IMR-90 (cell line): ENCODE results near the gene OSMR. TPM values are rescaled to one million over a fixed set of nuclear protein-coding genes. Genes with fewer than 3 reads are reported as not detected.

Experiments
- ATAC-seq: fragments of 200-7000 bp; cut with Tn5 transposase; 2 replicates; pipeline ENCODE4 v1.9.1; 2020; ENCODE audit warnings: low read depth, mild to moderate bottlenecking, moderate library complexity
- BruUV-seq: library from RNA; stranded (reverse); fragments of 400-500 nt; replicated peaks from 2 replicates; lab custom pipeline; 2021; lab: Mats Ljungman, UMichigan
- CTCF ChIA-PET: fragments of 300-600 bp; formaldehyde crosslinking; extraction: SDS; loops from one replicate; lab custom pipeline; 2021; ENCODE audit warnings: antibody characterized with exemption; lab: Yijun Ruan, JAX
- POLR2A ChIA-PET: fragments of 300-600 bp; sonication (Branson Sonifier 250); formaldehyde crosslinking; loops from one replicate; lab custom pipeline; 2022; ENCODE audit warnings: antibody characterized with exemption; ENCODE audit not compliant: unreplicated experiment; lab: Charles Lee
- DNase-seq: peaks from one replicate; pipeline ENCODE4 v3.0.0; 2013
- H2AFZ ChIP-seq: replicated peaks from 2 replicates; pipeline ENCODE3; 2013; ENCODE audit warnings: low read length, mild to moderate bottlenecking; ENCODE audit not compliant: poor library complexity
- H2AK5ac ChIP-seq: 2 replicates; pipeline ENCODE4 v1.6.1; 2013; ENCODE audit warnings: low read depth, low read length, inconsistent platforms
- H2AK9ac ChIP-seq: replicated peaks from 2 replicates; pipeline ENCODE3; 2013; ENCODE audit warnings: mild to moderate bottlenecking, low read depth, low read length, moderate library complexity; ENCODE audit not compliant: poor library complexity
- H2BK120ac ChIP-seq: 2 replicates; pipeline ENCODE4 v1.6.1; 2013; ENCODE audit warnings: low read depth, low read length, inconsistent platforms
- H2BK15ac ChIP-seq: 3 replicates; pipeline ENCODE4 v1.6.1; 2013; ENCODE audit warnings: low read depth, low read length, inconsistent platforms
- H2BK20ac ChIP-seq: 2 replicates; pipeline ENCODE4 v1.6.1; 2013; ENCODE audit warnings: low read depth, mild to moderate bottlenecking, inconsistent platforms, low read length, moderate library complexity
- H2BK5ac ChIP-seq: 2 replicates; pipeline ENCODE4 v1.6.1; 2013; ENCODE audit warnings: mild to moderate bottlenecking, low read depth, low read length, inconsistent platforms; ENCODE audit not compliant: poor library complexity, severe bottlenecking
- H3K14ac ChIP-seq: replicated peaks from 2 replicates; pipeline ENCODE4 v1.6.1; 2013; ENCODE audit warnings: low read depth, low read length, inconsistent platforms
- H3K18ac ChIP-seq: 2 replicates; pipeline ENCODE4 v1.6.1; 2013; ENCODE audit warnings: low read depth, low read length, control low read depth
- H3K23ac ChIP-seq: 2 replicates; pipeline ENCODE4 v1.6.1; 2013; ENCODE audit warnings: low read depth, low read length, inconsistent platforms
- H3K27ac ChIP-seq: 2 replicates; pipeline ENCODE4 v1.5.1; 2013; ENCODE audit warnings: mild to moderate bottlenecking, control low read depth, low read length; ENCODE audit not compliant: insufficient read depth
- H3K27me3 ChIP-seq: 2 replicates; pipeline ENCODE4 v1.6.1; 2013; ENCODE audit warnings: low read length; ENCODE audit not compliant: control insufficient read depth, insufficient read depth
- H3K36me3 ChIP-seq: 2 replicates; pipeline ENCODE4 v1.6.1; 2013; ENCODE audit warnings: low read length, mixed read lengths; ENCODE audit not compliant: control insufficient read depth, insufficient read depth
- H3K4ac ChIP-seq: 2 replicates; pipeline ENCODE4 v1.6.1; 2013; ENCODE audit warnings: low read depth, low read length, inconsistent platforms
- H3K4me1 ChIP-seq: 2 replicates; pipeline ENCODE4 v1.6.1; 2013; ENCODE audit warnings: low read length, mixed read lengths; ENCODE audit not compliant: control insufficient read depth, insufficient read depth
- H3K4me2 ChIP-seq: 2 replicates; pipeline ENCODE4 v1.6.1; 2013; ENCODE audit warnings: low read depth, mild to moderate bottlenecking, control low read depth, low read length, moderate library complexity
- H3K4me3 ChIP-seq: 2 replicates; pipeline ENCODE4 v1.5.1; 2013; ENCODE audit warnings: low read depth, mild to moderate bottlenecking, control low read depth, low read length, moderate library complexity; ENCODE audit not compliant: insufficient read depth
- H3K56ac ChIP-seq: 2 replicates; pipeline ENCODE4 v1.6.1; 2013; ENCODE audit warnings: low read length, inconsistent platforms; ENCODE audit not compliant: insufficient read depth; ENCODE audit errors: extremely low read depth
- H3K79me1 ChIP-seq, 2 experiments: 2 replicates each; pipeline ENCODE4 v1.6.1; 2013; ENCODE audit warnings: low read length in 2 of 2, inconsistent platforms in 1 of 2, low read depth in 1 of 2
- H3K9ac ChIP-seq: 2 replicates; pipeline ENCODE4 v1.6.1; 2013; ENCODE audit warnings: low read depth, low read length, control low read depth
- H3K9me1 ChIP-seq: 2 replicates; pipeline ENCODE4 v1.6.1; 2013; ENCODE audit warnings: low read length, inconsistent platforms; ENCODE audit not compliant: insufficient read depth
- H3K9me3 ChIP-seq: 2 replicates; pipeline ENCODE4 v1.6.1; 2013; ENCODE audit warnings: low read length; ENCODE audit not compliant: control insufficient read depth, insufficient read depth
- H4K20me1 ChIP-seq: 2 replicates; pipeline ENCODE4 v1.6.1; 2013; ENCODE audit warnings: low read length, inconsistent platforms; ENCODE audit not compliant: insufficient read depth
- H4K5ac ChIP-seq: 2 replicates; pipeline ENCODE4 v1.6.1; 2013; ENCODE audit warnings: mild to moderate bottlenecking, low read depth, low read length, control low read depth
- H4K8ac ChIP-seq, 2 experiments: 2 replicates each; pipeline ENCODE4 v1.6.1; 2013; ENCODE audit warnings: low read depth in 2 of 2, low read length in 2 of 2, control low read depth in 1 of 2, inconsistent platforms in 1 of 2
- H4K91ac ChIP-seq: 2 replicates; pipeline ENCODE4 v1.6.1; 2013; ENCODE audit warnings: low read depth, low read length, inconsistent platforms; ENCODE audit not compliant: insufficient read depth
- BHLHE40 ChIP-seq: fragments of 150-350 bp; IDR thresholded peaks from 2 replicates; pipeline ENCODE4 v1.6.1; 2016; ENCODE audit warnings: mild to moderate bottlenecking, low read depth, low read length
- FOS ChIP-seq: fragments of 150-350 bp; IDR thresholded peaks from 2 replicates; pipeline ENCODE4 v1.6.1; 2016; ENCODE audit warnings: low read depth, low read length
- MAZ ChIP-seq: IDR thresholded peaks from 2 replicates; pipeline ENCODE4 v1.6.1; 2012; ENCODE audit warnings: low read depth, mild to moderate bottlenecking, low read length, improper control_type of control experiment, moderate library complexity, borderline replicate concordance
- MXI1 ChIP-seq: IDR thresholded peaks from 2 replicates; pipeline ENCODE4 v1.6.1; 2012; ENCODE audit warnings: low read depth, mild to moderate bottlenecking, low read length, moderate library complexity, borderline replicate concordance
- POLR2A ChIP-seq: IDR thresholded peaks from 2 replicates; pipeline ENCODE4 v1.6.1; 2012; ENCODE audit warnings: mild to moderate bottlenecking, low read depth, low read length
- WGBS, 2 experiments: methylation state at CpG; one replicate each; pipeline versions ENCODE4 v1.1.5 to v1.1.7; 2013; ENCODE audit warnings: missing lambda C conversion rate in 2 of 2; ENCODE audit not compliant: insufficient read length in 1 of 2; ENCODE audit errors: extremely low coverage in 2 of 2; 5-methylcytosine and 5-hydroxymethylcytosine counted together
- dilution Hi-C: fragments of 300-500 bp; cut with HindIII; formaldehyde crosslinking; loops from one replicate; pipeline ENCODE4 v1.14.3; 2018; ENCODE audit warnings: low sequenced_read_pairs; ENCODE audit not compliant: unreplicated experiment
- in situ Hi-C: fragments of 300-500 bp; cut with MboI; formaldehyde crosslinking; loops from 3 replicates; pipeline ENCODE4 v1.14.3; 2019; ENCODE audit warnings: low sequenced_read_pairs, inconsistent platforms, mixed read lengths
- intact Hi-C: fragments of 100-400 bp; cut with micrococcal nuclease; formaldehyde crosslinking; loops from 2 replicates; pipeline ENCODE4 v1.10.0; 2022
- polyA plus RNA-seq, 3 experiments: library from polyadenylated mRNA; depleted of rRNA; stranded (reverse); fragments of >200 nt; gene quantifications; 2 replicates each; pipeline ENCODE4 v1.2.3, GENCODE V29; 2012; ENCODE audit warnings: low replicate concordance in 1 of 3
- total RNA-seq: library from RNA; depleted of rRNA; stranded (reverse); fragments of >200 nt; gene quantifications from 2 replicates; pipeline ENCODE4 v1.2.3, GENCODE V29; 2012

The OSMR gene
- total and polyA plus RNA-seq, 2 of the 4 experiments (the other 2 are of a cell fraction), result 41.6 to 48.7 TPM

- Histone ChIP-seq H3K9ac (peak overlapping the region; percentile 99), H4K20me1 (peaks cover 23% of the 10 kb centered on the region), H2AFZ (no peak overlapping the region), H3K4ac (peak overlapping the region; percentile 53), H3K4me3 (peak overlapping the region; percentile 93), H3K79me1 (peaks cover 18 to 63% of the 10 kb centered on the region in 2 experiments), H3K18ac (peak overlapping the region; percentile 45; the same call in 1 of the 2 replicates), H2AK9ac (no peak overlapping the region), H3K9me1 (peaks cover 2% of the 10 kb centered on the region; the same call in 1 of the 2 replicates), H4K8ac (peak overlapping the region in 1 of 2 experiments; percentile 90; a peak in 2 of 4 replicates), H2BK15ac (peak overlapping the region; percentile 1; the same call in 2 of the 3 replicates), H4K5ac (peak overlapping the region; percentile 46; the same call in 1 of the 2 replicates), H2BK120ac (peak overlapping the region; percentile 30; the same call in 1 of the 2 replicates), H3K56ac (peak overlapping the region; percentile 27; the same call in 1 of the 2 replicates), H3K23ac (peak overlapping the region; percentile 19; the same call in 1 of the 2 replicates), H3K4me1 (peaks cover 12% of the 10 kb centered on the region), H4K91ac (peak overlapping the region; percentile 14), H3K27me3 (no peaks in the 10 kb centered on the region), H2AK5ac (peak overlapping the region; percentile 57), H3K14ac (peak overlapping the region; percentile 70), H3K27ac (peak overlapping the region; percentile 57), H3K36me3 (peaks cover 18% of the 10 kb centered on the region), H3K4me2 (peak overlapping the region; percentile 97), H2BK5ac (peak overlapping the region; percentile 2), H3K9me3 (0 out of 2 replicates have a peak, but pooled peaks cover 5% of the 10 kb centered on the region), H2BK20ac (no peak overlapping the region)
- ATAC-seq, result no peak
- peak; percentile 32 for DNase-seq
- BruUV-seq, result no TSS peak
- TF ChIP-seq POLR2A (peak; percentile 12; the same call in 1 of the 2 replicates), BHLHE40 (no peak), FOS (no peak), MAZ (no peak), MXI1 (no peak)
- in situ Hi-C loops, result no loop called here
- 53% methylated on average over 2 of the region's 9 CpGs; no CpG with 5 or more reads in 1 of the 2 experiments for WGBS, 2 experiments
- intact Hi-C loops, result loop anchor here (10.0 kb wide), 2 partner anchors 227 to 437 kb away; partner anchors contain the start of gene RICTOR
- CTCF ChIA-PET, result interaction anchor here (0.6 to 1.8 kb wide), 5 partner anchors 17 to 406 kb away, joined by 3 to 5 read pairs (median 3); no protein-coding TSS in a partner anchor
- dilution Hi-C loops, result no loop called here
- POLR2A ChIA-PET, result interaction anchor here (1.2 kb wide), 1 partner anchor 25 kb away, joined by 3 read pairs; no protein-coding TSS in a partner anchor
Observed at GRCh38 chr5:38847559-38848347, 1.9 kb downstream of the OSMR start.
